ENCODE measurements around the gene TLR5.

GRCh38 chr1:223084464-223084866 lies 58.6 kb downstream of the TLR5 start:
- no peak for TF ChIP-seq POLR2A (IDR thresholded peaks at IDR 0.05; ENCODE audit: low read length)
- TF ChIP-seq GATA1 (IDR thresholded peaks at IDR 0.05; ENCODE audit: low read depth, low read length) = no peak

Measured in erythroblast (primary cell).